ENCODE results near the gene KRT36.

DNA sequence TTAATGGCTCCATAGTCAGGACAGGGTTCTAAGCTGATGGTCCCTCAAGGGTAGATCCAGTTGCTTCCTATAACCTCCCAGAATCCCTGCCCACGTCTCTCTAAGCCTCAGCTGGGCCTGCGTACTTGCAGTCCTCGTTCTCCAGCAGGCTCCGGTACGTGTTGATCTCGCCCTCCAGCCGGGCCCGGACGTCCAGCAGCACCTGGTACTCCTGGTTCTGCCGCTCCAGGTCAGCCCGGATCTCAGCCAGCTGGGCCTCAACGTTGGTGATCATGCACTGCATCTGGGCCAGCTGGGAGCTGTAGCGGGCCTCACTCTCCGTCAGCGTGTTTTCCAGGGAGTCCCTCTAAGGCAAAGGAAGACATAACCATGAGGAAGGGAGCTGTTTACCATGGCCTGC lies 27.0 kb downstream of the KRT36 start:
- TF ChIP-seq, protein P1, sequence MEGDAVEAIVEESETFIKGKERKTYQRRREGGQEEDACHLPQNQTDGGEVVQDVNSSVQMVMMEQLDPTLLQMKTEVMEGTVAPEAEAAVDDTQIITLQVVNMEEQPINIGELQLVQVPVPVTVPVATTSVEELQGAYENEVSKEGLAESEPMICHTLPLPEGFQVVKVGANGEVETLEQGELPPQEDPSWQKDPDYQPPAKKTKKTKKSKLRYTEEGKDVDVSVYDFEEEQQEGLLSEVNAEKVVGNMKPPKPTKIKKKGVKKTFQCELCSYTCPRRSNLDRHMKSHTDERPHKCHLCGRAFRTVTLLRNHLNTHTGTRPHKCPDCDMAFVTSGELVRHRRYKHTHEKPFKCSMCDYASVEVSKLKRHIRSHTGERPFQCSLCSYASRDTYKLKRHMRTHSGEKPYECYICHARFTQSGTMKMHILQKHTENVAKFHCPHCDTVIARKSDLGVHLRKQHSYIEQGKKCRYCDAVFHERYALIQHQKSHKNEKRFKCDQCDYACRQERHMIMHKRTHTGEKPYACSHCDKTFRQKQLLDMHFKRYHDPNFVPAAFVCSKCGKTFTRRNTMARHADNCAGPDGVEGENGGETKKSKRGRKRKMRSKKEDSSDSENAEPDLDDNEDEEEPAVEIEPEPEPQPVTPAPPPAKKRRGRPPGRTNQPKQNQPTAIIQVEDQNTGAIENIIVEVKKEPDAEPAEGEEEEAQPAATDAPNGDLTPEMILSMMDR (IDR thresholded peaks at IDR 0.05; ENCODE audit: low read length) = no peak
- TF ChIP-seq EZH2 (optimal IDR thresholded peaks at IDR 0.05; ENCODE audit: low read depth, low read length) (no peak), EZH2phosphoT487 (IDR thresholded peaks at IDR 0.05; ENCODE audit: low read length) (no peak)
